Muscle of leg (tissue), 11 donors: Measurements from ENCODE around the gene TSEN34. TPM values are rescaled to one million over a fixed set of nuclear protein-coding genes. Genes with fewer than 3 reads are reported as not detected.
"Not testable (repeated sequence)": the region's sequence is repeated elsewhere in the genome, so short reads cannot be mapped to it uniquely, and the experiment has no call there.

ENCODE experiments used
- DNase-seq: peaks from one replicate; pipeline ENCODE4 v3.0.0; 2013
- H3K27ac ChIP-seq: one replicate; pipeline ENCODE4 v1.5.1; 2013; ENCODE audit warnings: mild to moderate bottlenecking, low read length, control low read depth
- H3K27me3 ChIP-seq: one replicate; pipeline ENCODE4 v1.6.1; 2013; ENCODE audit warnings: low read length; ENCODE audit not compliant: control insufficient read depth, insufficient read depth
- H3K36me3 ChIP-seq: one replicate; pipeline ENCODE4 v1.6.1; 2013; ENCODE audit warnings: low read length; ENCODE audit not compliant: control insufficient read depth, insufficient read depth
- H3K4me1 ChIP-seq: one replicate; pipeline ENCODE4 v1.6.1; 2013; ENCODE audit warnings: low read length; ENCODE audit not compliant: control insufficient read depth, insufficient read depth
- H3K4me3 ChIP-seq: one replicate; pipeline ENCODE4 v1.5.1; 2013; ENCODE audit warnings: low read length, control low read depth
- H3K9me3 ChIP-seq: replicated peaks from 2 replicates; pipeline ENCODE4 v1.6.1; 2013; ENCODE audit warnings: low read depth, low read length; ENCODE audit not compliant: control insufficient read depth
- WGBS: methylation state at CpG from one replicate; pipeline ENCODE4 v1.1.5; 2013; ENCODE audit warnings: missing lambda C conversion rate; ENCODE audit not compliant: insufficient coverage; 5-methylcytosine and 5-hydroxymethylcytosine counted together
- polyA plus RNA-seq, 8 donors: library from polyadenylated mRNA; unstranded; fragments of 120-200 nt; gene quantifications; one replicate each; pipeline versions ENCODE4 v1.2.1 to v1.2.3, GENCODE V29; 2013; ENCODE audit warnings: inconsistent platforms in 1 of 8, low replicate concordance in 1 of 8; ENCODE audit not compliant: insufficient read length in 8 of 8, insufficient read depth in 1 of 8
- total RNA-seq: library from RNA; stranded (reverse); fragments of 120-200 nt; gene quantifications from one replicate; pipeline ENCODE4 v1.2.4, GENCODE V29; 2013

The TSEN34 gene
- total and polyA plus RNA-seq, 9 donors = 25.8 to 42.8 (median 35.0) TPM

GRCh38 chr19:54207193-54207592 is 16.1 kb downstream of the TSEN34 start:
- H3K4me3 ChIP-seq, H3K27me3 ChIP-seq, H3K9me3 ChIP-seq, DNase-seq: not testable (repeated sequence)
- peak overlapping the region; percentile 78 for H3K27ac ChIP-seq
- 100% methylated on average over 2 of the region's 23 CpGs for WGBS
- H3K4me1 ChIP-seq = peaks cover 47% of the 10 kb centered on the region
- peaks cover 67% of the 10 kb centered on the region for H3K36me3 ChIP-seq

- peaks cover 43% of the 10 kb centered on the region for H3K4me1 ChIP-seq
- H3K27ac ChIP-seq = peak overlapping the region; percentile 78
- no peaks in the 10 kb centered on the region for H3K27me3 ChIP-seq
- H3K36me3 ChIP-seq = peaks cover 62% of the 10 kb centered on the region
- H3K4me3 ChIP-seq = no peak overlapping the region
- no peaks in the 10 kb centered on the region for H3K9me3 ChIP-seq
- no peak for DNase-seq
- 72% methylated on average over 5 of the region's 5 CpGs for WGBS
Observed at GRCh38 chr19:54207676-54207982, 16.5 kb downstream of the TSEN34 start.

GRCh38 chr19:54207983-54208783 is 17.1 kb downstream of the TSEN34 start:
- peak; percentile 91 for DNase-seq
- no peak overlapping the region for H3K4me3 ChIP-seq
- H3K27ac ChIP-seq = peak overlapping the region; percentile 82
- peaks cover 57% of the 10 kb centered on the region for H3K36me3 ChIP-seq
- 57% methylated on average over 11 of the region's 18 CpGs for WGBS
- no peaks in the 10 kb centered on the region for H3K27me3 ChIP-seq
- no peaks in the 10 kb centered on the region for H3K9me3 ChIP-seq
- peaks cover 38% of the 10 kb centered on the region for H3K4me1 ChIP-seq

GRCh38 chr19:54208784-54209057 is 17.6 kb downstream of the TSEN34 start:
- H3K27me3 ChIP-seq = no peaks in the 10 kb centered on the region
- no peaks in the 10 kb centered on the region for H3K9me3 ChIP-seq
- peak overlapping the region; percentile 82 for H3K27ac ChIP-seq
- peaks cover 35% of the 10 kb centered on the region for H3K4me1 ChIP-seq
- no peak for DNase-seq
- H3K4me3 ChIP-seq = no peak overlapping the region
- WGBS = 40% methylated on average over 7 of the region's 8 CpGs
- peaks cover 51% of the 10 kb centered on the region for H3K36me3 ChIP-seq

- H3K4me1 ChIP-seq = peaks cover 34% of the 10 kb centered on the region
- no peak overlapping the region for H3K4me3 ChIP-seq
- WGBS = 44% methylated on average over 23 of the region's 24 CpGs
- no peaks in the 10 kb centered on the region for H3K27me3 ChIP-seq
- H3K9me3 ChIP-seq = no peaks in the 10 kb centered on the region
- H3K36me3 ChIP-seq = peaks cover 46% of the 10 kb centered on the region
- no peak for DNase-seq
- H3K27ac ChIP-seq = peak overlapping the region; percentile 82
Observed at GRCh38 chr19:54209058-54209810, 18.1 kb downstream of the TSEN34 start.

GRCh38 chr19:54209811-54210494 is 18.8 kb downstream of the TSEN34 start:
- Histone ChIP-seq H3K4me1 (peaks cover 30% of the 10 kb centered on the region), H3K27ac (peak overlapping the region; percentile 82), H3K9me3 (no peaks in the 10 kb centered on the region), H3K27me3 (no peaks in the 10 kb centered on the region), H3K36me3 (peaks cover 39% of the 10 kb centered on the region), H3K4me3 (no peak overlapping the region)
- WGBS = 79% methylated on average over 8 of the region's 10 CpGs
- DNase-seq = peak; percentile 69

GRCh38 chr19:54211235-54211634 is 20.1 kb downstream of the TSEN34 start:
- Histone ChIP-seq H3K4me3 (no peak overlapping the region), H3K9me3 (no peaks in the 10 kb centered on the region), H3K27ac (no peak overlapping the region), H3K36me3 (peaks cover 27% of the 10 kb centered on the region), H3K4me1 (peaks cover 28% of the 10 kb centered on the region), H3K27me3 (no peaks in the 10 kb centered on the region)
- DNase-seq = no peak
- 72% methylated on average over 8 of the region's 12 CpGs for WGBS

GRCh38 chr19:54214217-54214616 is 23.1 kb downstream of the TSEN34 start:
- H3K27ac ChIP-seq, H3K9me3 ChIP-seq, H3K36me3 ChIP-seq, H3K27me3 ChIP-seq, DNase-seq, H3K4me1 ChIP-seq, H3K4me3 ChIP-seq: not testable (repeated sequence)
- no CpG with 5 or more reads among the region's 5 CpGs for WGBS

GRCh38 chr19:54214734-54215133 is 23.6 kb downstream of the TSEN34 start:
- not testable (repeated sequence) for H3K9me3 ChIP-seq, H3K27ac ChIP-seq, H3K36me3 ChIP-seq, H3K4me3 ChIP-seq, DNase-seq, H3K27me3 ChIP-seq, H3K4me1 ChIP-seq
- no CpG with 5 or more reads among the region's 19 CpGs for WGBS

GRCh38 chr19:54216869-54217268 is 25.8 kb downstream of the TSEN34 start:
- Histone ChIP-seq H3K4me1 (no peaks in the 10 kb centered on the region), H3K36me3 (no peaks in the 10 kb centered on the region), H3K27ac (no peak overlapping the region), H3K4me3 (no peak overlapping the region), H3K9me3 (no peaks in the 10 kb centered on the region), H3K27me3 (no peaks in the 10 kb centered on the region)
- no peak for DNase-seq
- 64% methylated on average over 4 of the region's 9 CpGs for WGBS
